Measurements from ENCODE around the gene ARHGAP27.
"Not testable (repeated sequence)": the region's sequence is repeated elsewhere in the genome, so short reads cannot be mapped to it uniquely, and the experiment has no call there.

ARHGAP27 gene

GRCh38 chr17:45445901-45446743 lies 13.5 kb upstream of the ARHGAP27 start:
- peak; percentile 54 for DNase-seq (ENCODE audit: low spot score)

DNA sequence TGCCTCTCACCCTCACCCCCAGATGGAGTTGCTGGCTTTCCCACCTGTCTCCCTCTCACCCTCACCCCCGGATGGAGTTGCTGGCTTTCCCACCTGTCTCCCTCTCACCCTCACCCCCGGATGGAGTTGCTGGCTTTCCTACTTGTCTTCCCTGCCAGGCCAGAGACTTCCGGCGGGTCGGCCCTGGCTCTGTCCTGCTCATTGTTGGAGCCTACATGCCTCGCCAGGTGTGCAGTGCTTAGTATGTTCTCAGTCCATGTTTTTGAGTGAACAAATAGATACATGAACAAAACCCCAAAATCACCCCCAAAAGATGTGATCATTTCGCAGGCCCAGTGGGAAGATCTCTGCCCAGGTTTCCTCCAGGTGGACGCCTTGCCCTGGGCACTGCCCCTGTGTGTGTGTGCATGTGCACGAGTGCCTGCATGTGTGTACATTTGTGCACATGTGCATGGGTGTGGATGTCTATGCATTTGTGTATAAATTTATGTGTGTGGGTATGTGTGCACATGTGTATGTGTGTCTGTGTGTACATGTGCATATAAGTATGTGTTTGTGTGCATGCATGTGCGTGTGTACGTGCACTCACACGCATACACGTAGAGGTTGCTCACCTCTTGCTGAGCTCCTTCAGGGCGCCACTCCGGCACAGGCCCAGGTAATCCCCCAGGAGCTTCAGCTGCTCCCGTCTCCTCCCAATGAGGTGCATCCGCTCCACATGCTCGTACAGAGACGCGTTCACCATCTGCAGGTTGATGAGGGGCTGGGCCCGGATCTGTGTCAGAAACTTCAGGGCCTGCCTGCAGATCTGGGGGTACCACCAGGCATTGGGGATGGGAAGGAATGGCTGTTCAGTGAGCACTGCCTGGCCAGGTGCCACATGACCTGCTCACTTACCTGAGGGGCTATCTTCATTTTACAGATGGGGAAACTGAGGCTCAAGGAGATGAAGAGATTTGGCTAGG lies 12.5 kb upstream of the ARHGAP27 start:
- DNase-seq (ENCODE audit: low spot score): not testable (repeated sequence)

DNA sequence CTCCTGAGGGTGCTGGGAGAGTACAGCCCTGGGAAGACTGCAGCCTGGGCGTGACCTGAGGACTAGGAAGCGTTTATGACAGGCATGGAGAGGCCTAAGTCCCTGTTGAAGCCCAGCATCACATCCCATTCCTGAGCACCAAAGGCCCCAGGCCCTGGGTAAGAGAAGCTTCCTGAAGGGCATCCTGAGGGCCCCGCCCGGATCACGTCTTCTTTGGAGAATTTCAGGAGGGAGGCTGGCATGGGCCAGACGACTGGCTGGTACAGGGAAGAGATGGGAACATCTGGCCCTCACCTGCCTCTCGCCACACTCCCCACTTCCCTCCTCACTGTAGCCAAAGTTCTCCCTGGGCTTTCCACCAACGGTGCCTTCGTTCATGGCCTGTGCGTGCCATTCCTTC lies 11.6 kb upstream of the ARHGAP27 start:
- not testable (repeated sequence) for DNase-seq (ENCODE audit: low spot score)

DNA sequence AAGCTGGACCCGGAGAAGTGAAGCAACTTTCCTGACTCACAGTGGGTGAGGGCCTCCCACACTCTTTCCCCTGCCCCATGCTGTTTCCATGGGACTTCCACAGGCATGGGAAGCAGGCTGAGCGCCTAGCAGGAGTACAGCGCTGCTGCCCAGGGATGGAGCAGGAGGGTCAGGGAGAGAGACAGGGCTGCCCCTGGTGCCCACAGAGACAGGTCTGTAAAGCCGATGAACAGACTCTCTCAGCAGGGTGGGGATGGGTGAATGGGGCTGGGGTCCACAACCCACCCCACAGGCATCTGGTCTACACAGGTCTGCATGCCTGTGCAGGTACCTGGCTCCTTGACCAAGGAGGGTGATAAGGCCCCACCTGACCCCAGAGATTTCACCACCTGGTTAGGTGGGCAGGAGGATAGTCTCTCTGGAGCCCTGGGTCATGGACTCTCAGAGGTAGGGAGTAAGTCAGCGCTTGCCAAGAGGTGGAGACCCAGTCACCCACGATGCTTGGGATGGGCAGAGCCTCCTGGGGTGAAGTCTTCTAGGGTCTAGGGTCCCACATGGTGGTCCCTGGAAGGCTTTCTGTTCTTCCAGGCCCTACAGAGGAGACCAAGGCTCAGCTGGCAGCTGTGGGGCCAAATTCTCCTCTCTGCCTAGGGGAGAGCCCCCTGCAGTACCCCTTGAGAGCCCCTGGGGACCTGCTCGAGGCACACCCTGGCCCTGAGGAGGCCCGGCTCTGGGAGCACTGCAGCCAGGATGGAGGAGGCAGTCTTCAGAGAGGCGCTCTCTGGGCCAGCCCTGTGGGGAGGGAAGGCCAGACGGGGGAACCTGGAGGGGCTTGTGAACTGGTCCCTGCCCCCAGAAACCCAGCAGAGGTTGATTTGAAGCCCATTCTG lies 10.9 kb upstream of the ARHGAP27 start:
- not testable (repeated sequence) for DNase-seq (ENCODE audit: low spot score)

DNA sequence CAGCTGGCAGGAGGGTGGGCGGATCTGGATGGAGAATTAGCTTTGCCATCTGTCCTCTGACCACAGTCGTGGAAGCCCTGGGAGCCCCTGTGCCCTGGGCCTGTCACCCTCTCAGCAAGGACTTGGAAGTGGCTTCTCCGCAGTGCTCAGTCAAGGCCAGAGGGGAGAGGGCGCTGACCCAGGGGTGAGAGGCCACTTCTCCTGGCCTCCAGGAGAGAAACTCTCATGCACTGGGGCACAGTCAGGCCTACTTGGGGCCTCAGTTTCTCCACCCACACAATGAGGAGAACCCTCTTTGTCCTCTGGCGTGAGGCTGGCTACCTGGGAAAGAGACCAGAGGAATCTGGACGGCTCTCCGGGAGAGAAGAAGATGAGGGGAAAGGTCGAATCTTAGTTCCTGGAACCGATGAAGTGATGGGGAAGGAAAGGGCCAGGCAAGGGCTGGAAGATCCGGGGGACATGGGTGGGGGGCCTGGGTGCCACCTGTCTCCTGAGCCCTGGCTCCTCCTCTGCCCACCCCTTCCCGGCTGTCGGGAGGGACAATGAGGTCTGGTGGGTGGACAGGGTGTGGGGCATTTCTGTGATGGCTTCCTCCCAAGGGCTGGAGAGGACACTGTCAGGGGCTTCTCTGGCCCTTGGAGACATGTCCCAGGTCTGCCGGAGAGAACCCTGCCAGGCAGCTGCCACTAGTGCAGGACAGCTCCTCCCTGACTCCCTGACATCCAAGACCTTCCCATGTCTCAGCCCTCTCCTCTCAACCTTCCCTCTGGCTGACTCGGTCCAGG lies 9.0 kb upstream of the ARHGAP27 start:
- DNase-seq (ENCODE audit: low spot score): no peak

GRCh38 chr17:45440839-45441515 lies 8.3 kb upstream of the ARHGAP27 start:
- not testable (repeated sequence) for DNase-seq (ENCODE audit: low spot score)

DNA sequence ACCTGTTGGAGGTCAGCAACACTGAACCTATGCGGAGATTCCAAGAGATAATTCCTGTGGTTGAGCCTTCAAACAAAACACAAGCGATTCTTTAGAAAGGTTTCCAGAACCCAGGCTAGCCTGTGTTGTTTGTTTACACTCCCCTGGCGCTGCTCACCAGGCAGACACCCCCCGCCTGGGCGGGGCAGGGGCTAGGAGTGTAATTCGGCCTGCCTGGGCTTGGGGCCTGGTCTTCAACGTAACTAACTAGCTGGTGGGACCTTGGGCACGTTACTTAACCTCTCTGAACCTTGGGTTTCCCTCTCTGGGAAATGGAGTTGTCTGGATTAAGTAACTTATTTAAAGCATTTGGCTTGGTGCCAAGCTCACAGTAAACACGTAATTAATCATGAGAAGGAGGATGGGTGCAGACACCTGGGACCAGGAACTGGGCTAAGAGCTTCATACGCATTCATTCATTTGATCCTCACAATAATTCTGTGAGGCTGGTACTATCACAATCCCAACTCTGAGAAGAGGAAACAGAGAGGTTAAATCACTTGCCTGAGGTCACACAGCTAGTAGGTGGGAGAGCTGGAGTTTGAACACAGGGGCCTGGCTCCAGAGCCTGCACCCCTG lies 7.6 kb upstream of the ARHGAP27 start:
- DNase-seq (ENCODE audit: low spot score): no peak

DNA sequence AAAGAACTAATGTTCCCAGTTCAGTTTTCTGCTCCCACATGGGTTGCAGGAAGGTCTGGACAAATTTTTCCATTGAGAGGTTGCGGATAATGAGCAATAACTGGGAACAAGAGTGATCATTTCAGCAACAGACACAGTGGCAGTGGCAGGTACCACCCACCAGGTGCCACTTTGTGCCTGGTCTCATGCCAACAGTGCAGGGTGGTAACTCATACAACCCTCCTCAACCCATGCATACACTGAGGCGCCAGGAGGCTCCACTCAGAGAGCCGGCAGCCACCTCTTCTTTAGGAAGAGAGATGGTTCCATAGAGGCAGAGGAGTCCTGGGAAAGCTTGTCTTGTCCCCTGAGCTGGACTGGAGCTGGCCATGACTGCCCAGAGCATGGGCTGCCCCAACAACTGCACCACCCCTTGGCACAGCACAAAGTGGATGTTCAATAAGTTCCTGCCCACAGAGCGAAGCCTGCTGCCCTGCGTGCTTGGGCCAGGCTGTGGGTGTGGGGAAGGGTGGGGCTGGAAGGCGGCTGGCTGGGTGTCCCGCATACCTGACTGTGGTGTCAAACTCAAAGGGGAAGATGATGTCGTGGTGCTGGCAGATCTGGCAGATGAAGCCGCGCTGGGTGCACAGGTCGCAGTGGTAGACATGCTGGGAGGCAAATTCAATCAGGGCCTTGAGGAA lies 6.4 kb upstream of the ARHGAP27 start:
- no peak for DNase-seq (ENCODE audit: low spot score)

- DNase-seq (ENCODE audit: low spot score): no peak
Observed at GRCh38 chr17:45437465-45438283, 5.0 kb upstream of the ARHGAP27 start.

GRCh38 chr17:45436625-45437464 lies 4.2 kb upstream of the ARHGAP27 start:
- DNase-seq (ENCODE audit: low spot score): no peak

- DNase-seq (ENCODE audit: low spot score): no peak
Observed at GRCh38 chr17:45436161-45436560, 3.5 kb upstream of the ARHGAP27 start.

DNA sequence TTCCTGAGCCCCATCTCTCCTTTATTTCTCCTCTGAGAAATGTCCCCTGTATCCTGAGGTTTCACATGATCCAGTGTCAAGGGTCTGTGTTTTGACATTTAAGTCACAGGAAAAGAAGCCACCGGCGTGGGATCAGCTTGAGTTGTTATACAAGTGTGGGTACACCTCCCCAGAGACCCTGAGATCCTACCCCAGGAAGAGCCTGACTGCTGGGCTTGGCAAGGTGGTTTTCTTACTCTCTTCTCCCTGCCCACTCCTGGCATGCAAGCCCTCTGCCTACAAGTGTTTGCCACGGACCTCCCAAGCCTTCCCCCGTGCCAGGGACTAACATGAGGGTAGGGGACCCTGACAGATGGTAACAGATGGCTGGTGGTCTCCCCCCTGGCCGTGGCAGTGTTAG lies 2.8 kb upstream of the ARHGAP27 start:
- DNase-seq (ENCODE audit: low spot score): no peak

GRCh38 chr17:45433159-45433535 lies 477 bp upstream of the ARHGAP27 start:
- DNase-seq (ENCODE audit: low spot score): no peak

GRCh38 chr17:45431531-45432404 lies 902 bp downstream of the ARHGAP27 start:
- DNase-seq (ENCODE audit: low spot score): peak; percentile 67

- DNase-seq (ENCODE audit: low spot score): no peak
Observed at GRCh38 chr17:45430738-45431530, 1.7 kb downstream of the ARHGAP27 start.
